Globus pallidus (tissue), 1 donor: ENCODE data around the gene DNMT3L.
"Not testable (repeated sequence)": the region's sequence is repeated elsewhere in the genome, so short reads cannot be mapped to it uniquely, and the experiment has no call there.

ENCODE experiments used
- DNase-seq: peaks from one replicate; pipeline ENCODE4 v3.0.0-alpha.2; 2015; ENCODE audit warnings: low spot score

The DNMT3L gene

GRCh38 chr21:44294391-44295162 lies 32.9 kb upstream of the DNMT3L start:
- DNase-seq, result peak; percentile 29

DNA sequence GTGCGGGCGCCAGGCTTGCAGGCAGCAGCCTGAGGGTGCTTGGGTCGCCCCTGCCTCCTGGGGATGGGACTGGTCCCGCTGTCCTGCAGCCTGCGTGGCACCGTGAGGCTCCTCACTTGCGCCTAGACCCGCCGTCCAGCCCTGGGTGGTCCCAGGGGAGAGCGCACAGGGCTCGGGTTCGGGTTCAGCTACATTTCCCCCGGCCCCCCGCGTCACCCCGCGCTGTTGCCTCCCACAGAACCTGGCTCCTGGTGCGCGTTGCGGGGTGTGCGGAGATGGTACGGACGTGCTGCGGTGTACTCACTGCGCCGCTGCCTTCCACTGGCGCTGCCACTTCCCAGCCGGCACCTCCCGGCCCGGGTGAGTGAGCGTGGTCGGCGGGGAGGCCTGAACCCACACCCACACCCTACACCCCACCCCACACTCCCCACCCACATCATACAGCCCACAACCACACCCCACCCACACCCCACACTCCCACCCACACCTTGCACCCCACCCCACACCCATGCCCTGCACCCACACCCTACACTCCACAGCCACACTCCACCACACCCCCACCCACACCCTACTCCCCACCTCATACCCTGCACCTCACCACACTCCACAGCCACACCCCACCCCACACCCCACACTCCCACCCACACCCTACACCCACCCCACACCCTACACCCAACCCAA lies 32.0 kb upstream of the DNMT3L start:
- DNase-seq, result no peak

DNA sequence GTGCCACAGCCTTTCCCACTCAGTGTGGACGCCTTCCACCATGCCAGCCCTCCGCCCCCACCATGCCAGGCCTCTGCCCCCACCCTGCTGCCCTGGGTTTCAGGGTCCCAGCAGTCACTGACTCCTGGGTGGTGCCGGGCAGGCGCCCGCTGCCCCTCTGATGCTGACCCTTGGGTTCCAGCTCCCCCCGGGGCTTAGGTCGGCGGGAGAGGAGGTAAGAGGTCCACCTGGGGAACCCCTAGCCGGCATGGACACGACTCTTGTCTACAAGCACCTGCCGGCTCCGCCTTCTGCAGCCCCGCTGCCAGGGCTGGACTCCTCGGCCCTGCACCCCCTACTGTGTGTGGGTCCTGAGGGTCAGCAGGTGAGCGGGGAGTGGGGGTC lies 31.1 kb upstream of the DNMT3L start:
- DNase-seq, result no peak

DNA sequence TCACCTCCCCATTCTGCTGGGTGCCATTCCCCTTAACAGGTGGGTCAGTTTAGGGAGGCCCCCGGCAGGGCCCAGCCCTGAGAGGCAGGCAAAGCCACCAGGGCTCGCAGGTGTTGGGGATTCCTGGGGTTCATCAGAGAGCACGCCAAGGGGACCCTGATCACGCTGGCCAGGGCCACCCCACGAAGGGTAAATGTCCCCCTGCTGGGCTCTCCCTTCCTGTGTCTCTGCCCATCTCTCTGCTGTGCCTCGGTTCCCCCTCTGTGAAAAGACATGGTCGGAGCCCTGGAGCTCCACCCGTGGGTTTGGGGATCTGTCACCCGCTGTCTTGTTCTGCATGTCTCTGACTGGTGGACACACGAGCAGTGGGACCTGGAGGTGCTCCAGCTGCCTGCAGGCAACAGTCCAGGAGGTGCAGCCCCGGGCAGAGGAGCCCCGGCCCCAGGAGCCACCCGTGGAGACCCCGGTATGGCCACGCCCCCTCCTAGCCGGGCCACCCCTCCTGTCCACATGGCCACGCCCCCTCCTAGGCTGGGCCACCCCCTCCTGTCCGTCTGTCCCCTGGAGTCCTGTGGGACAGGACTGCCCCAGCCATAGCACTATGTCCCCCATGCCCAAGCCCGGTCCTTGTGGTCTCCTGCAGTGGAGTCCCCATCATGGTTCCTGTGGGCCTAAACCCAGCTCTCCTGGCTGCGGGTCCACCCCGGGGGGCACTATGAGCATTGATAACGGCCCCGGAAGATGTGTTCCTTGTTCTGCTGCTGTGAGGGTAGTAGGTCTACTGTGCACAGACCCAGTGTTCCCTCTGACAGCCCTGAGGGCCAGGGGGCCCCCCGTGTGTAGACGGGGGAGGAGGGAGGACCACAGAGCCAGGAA lies 30.5 kb upstream of the DNMT3L start:
- no peak for DNase-seq

DNA sequence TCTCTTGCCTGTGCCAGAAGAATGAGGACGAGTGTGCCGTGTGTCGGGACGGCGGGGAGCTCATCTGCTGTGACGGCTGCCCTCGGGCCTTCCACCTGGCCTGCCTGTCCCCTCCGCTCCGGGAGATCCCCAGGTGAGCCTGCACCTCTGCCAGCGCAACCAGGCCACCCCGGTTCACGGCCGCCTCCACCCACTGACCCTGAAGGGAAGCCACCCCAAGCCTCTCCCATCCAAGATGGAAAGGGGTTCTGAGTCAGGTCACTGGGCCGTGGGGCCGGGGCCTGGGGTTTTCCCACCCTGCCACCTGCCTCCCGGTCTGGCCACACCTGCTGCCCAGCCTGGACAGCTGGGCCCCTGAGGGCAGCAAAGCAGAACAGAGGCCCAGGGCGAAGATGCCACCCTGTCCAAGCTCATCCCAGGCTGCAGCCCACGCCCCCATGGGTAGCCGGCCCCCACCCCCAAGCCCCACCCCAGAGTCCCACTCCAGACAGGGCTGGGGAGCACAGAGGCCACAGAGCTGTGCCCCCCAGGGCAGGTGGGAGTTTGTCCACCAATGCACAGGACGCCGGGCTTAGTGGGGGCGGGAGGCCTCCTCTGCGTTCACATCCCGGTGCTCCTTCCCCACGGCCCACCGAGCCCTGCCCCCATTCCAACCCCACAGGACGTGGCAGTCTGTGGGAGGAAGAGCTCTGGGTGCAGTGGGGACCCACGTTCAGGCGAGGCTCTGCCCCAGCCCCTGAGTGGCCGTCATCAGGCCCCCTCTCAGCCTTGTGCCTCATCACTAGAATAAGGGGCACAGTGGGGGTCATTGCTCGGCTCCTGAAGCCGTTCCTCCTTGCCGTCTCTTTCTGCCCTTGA lies 29.6 kb upstream of the DNMT3L start:
- no peak for DNase-seq

GRCh38 chr21:44290327-44291077 lies 28.8 kb upstream of the DNMT3L start:
- DNase-seq, result no peak

GRCh38 chr21:44289381-44290010 lies 27.8 kb upstream of the DNMT3L start:
- no peak for DNase-seq

GRCh38 chr21:44288251-44289110 lies 26.8 kb upstream of the DNMT3L start:
- no peak for DNase-seq

DNA sequence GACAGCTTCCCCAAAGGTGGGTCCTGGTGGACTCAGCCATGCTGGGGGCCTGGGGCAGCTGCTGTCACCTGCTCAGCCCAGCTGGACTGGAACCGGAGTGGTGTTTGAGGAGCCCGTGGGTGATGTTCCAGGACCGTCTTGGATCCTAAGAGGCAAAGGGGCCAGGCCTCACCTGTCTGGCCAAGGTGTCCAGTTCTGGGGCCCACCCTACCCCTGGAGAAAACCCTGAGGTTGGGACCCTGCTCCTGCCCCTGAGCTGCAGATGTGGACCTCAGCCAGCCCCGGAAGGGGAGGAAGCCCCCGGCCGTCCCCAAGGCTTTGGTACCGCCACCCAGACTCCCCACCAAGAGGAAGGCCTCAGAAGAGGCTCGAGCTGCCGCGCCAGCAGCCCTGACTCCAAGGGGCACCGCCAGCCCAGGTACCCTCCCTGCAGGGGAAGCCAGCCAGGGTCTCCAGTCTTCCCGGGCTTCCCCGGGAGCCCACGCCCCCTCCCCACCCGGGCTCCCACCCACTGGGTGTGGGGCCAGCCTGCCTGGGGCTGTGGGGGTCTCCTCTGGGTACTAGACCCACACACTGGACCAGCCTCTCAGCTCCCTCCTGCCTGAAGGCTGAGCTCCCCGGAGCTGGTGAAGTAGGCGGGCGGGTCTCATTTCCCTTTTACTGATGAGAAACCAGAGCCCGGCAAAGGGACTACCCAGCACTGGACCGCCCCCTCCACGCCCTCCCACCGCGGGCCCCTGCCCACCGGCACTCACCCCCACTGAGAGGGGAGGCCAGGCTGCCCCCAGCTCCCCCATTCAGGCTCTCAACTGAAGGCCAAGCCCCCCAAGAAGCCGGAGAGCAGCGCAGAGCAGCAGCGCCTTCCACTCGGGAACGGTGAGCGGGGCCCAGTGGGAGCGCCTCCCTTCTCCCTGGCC lies 25.3 kb upstream of the DNMT3L start:
- no peak for DNase-seq

DNA sequence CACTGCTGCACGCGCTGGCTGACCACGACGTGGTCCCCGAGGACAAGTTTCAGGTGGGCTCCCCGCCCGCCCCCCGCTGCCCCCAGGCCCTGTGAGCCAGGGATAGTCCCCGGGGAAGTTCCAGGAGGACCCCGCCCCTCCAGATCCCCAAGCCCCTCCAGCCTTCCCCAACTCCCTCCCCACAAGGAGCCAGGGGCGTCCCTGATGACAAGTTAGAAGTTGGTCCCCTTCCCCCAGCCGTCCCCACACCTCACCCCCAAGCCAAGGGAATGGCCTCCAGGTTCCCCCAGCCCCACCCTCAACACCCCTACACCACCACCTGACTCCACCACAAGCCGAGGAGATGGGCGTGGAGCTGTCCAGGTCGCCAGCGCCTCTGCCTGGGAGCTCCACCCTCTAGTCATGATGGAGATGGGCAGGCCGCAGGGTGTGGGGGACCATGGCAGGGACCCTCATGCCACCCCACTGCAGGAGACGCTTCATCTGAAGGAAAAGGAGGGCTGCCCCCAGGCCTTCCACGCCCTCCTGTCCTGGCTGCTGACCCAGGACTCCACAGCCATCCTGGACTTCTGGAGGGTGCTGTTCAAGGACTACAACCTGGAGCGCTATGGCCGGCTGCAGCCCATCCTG lies 24.5 kb upstream of the DNMT3L start:
- no peak for DNase-seq

GRCh38 chr21:44285138-44285992 lies 23.7 kb upstream of the DNMT3L start, which contains the start of gene AIRE:
TSS of gene AIRE (plus strand) at chr21:44285876. CDS start at chr21:44286007, 131 bp downstream.
- DNase-seq, result no peak

DNA sequence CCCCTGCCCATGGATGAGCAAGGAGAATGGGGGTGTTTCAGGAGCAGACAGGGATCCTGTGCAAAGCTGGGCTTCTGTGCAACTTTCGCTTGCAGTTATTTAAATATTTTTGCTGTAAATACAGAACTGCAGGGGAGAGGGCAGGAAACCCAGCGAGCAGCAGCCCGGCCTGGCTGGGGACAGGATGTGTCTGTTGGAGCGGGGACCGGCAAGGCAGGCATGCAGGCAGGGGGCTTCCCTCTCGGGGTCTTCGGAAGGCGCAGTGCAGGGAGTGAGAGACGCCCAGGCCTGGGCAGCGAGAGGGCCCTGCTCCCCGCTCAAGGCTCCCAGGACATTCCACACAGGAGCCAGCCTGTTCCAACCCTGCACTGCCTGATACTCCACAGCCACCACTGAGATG lies 22.3 kb upstream of the DNMT3L start:
- DNase-seq, result no peak

- not testable (repeated sequence) for DNase-seq
Observed at GRCh38 chr21:44283211-44283785, 21.6 kb upstream of the DNMT3L start.

- DNase-seq, result no peak
Observed at GRCh38 chr21:44282370-44282769, 20.7 kb upstream of the DNMT3L start.

GRCh38 chr21:44281801-44282200 lies 20.1 kb upstream of the DNMT3L start:
- DNase-seq, result no peak
